ENCODE data around the gene HSD11B2. TPM values are rescaled to one million over a fixed set of nuclear protein-coding genes. Genes with fewer than 3 reads are reported as not detected.
A peak's percentile ranks its signal among the peaks of the same experiment; 100 is the strongest.

Gene HSD11B2
- total RNA-seq, 4 donors from 2014 or later: 1.2 to 82.1 (median 9.7) TPM

GRCh38 chr16:67459066-67459860 lies 28.3 kb downstream of the HSD11B2 start:
- Histone ChIP-seq H3K9me3 (no peaks in the 10 kb centered on the region), H3K27me3 (no peaks in the 10 kb centered on the region), H3K4me3 (no peak overlapping the region), H3K36me3 (no peaks in the 10 kb centered on the region), H3K4me1 (peaks cover 38 to 46% of the 10 kb centered on the region in 2 donors), H3K27ac (peak overlapping the region; percentile 77 to 82)
- TF ChIP-seq POLR2A (IDR thresholded peaks at IDR 0.05): no peak
- no peak for TF ChIP-seq CTCF (IDR thresholded peaks at IDR 0.05)
- peak in 1 of 2 donors; percentile 57 for DNase-seq
- intact Hi-C loops (cut with DNase I; ENCODE audit: low total_unique reads): no loop called here

GRCh38 chr16:67459861-67460150 lies 28.9 kb downstream of the HSD11B2 start:
- H3K27me3 ChIP-seq: no peaks in the 10 kb centered on the region
- intact Hi-C loops (cut with DNase I; ENCODE audit: low total_unique reads): loop anchor here (5.0 kb wide), 1 partner anchor 33 kb away; no protein-coding TSS in a partner anchor
- H3K27ac ChIP-seq: peak overlapping the region; percentile 77 to 82
- no peak overlapping the region for H3K4me3 ChIP-seq
- no peaks in the 10 kb centered on the region for H3K36me3 ChIP-seq
- TF ChIP-seq POLR2A (IDR thresholded peaks at IDR 0.05) (no peak), CTCF (IDR thresholded peaks at IDR 0.05) (no peak)
- DNase-seq: peak in 1 of 2 donors; percentile 71
- no peaks in the 10 kb centered on the region for H3K9me3 ChIP-seq
- peaks cover 38 to 46% of the 10 kb centered on the region in 2 donors for H3K4me1 ChIP-seq

- no peaks in the 10 kb centered on the region for H3K36me3 ChIP-seq
- peak in 1 of 2 donors; percentile 60 for DNase-seq
- peaks cover 38 to 46% of the 10 kb centered on the region in 2 donors for H3K4me1 ChIP-seq
- intact Hi-C loops (cut with DNase I; ENCODE audit: low total_unique reads): loop anchor here (5.0 kb wide), 1 partner anchor 33 kb away; no protein-coding TSS in a partner anchor
- no peak for TF ChIP-seq CTCF (IDR thresholded peaks at IDR 0.05)
- TF ChIP-seq POLR2A (IDR thresholded peaks at IDR 0.05): no peak
- peak overlapping the region; percentile 77 to 82 for H3K27ac ChIP-seq
- no peaks in the 10 kb centered on the region for H3K27me3 ChIP-seq
- H3K9me3 ChIP-seq: no peaks in the 10 kb centered on the region
- H3K4me3 ChIP-seq: no peak overlapping the region
Observed at GRCh38 chr16:67460168-67460567, 29.2 kb downstream of the HSD11B2 start.

- intact Hi-C loops (cut with DNase I; ENCODE audit: low total_unique reads): loop anchor here (5.0 kb wide), 1 partner anchor 34 kb away; no protein-coding TSS in a partner anchor
- peaks cover 43 to 51% of the 10 kb centered on the region in 2 donors for H3K4me1 ChIP-seq
- no peak for TF ChIP-seq CTCF (IDR thresholded peaks at IDR 0.05)
- TF ChIP-seq POLR2A (IDR thresholded peaks at IDR 0.05): no peak
- H3K36me3 ChIP-seq: no peaks in the 10 kb centered on the region
- H3K4me3 ChIP-seq: no peak overlapping the region
- no peak for DNase-seq
- H3K27me3 ChIP-seq: no peaks in the 10 kb centered on the region
- no peaks in the 10 kb centered on the region for H3K9me3 ChIP-seq
- H3K27ac ChIP-seq: peak overlapping the region; percentile 77 to 82
Observed at GRCh38 chr16:67460961-67461360, 30.0 kb downstream of the HSD11B2 start.

- DNase-seq: no peak
- intact Hi-C loops (cut with DNase I; ENCODE audit: low total_unique reads): loop anchor here (5.0 kb wide), 1 partner anchor 34 kb away; no protein-coding TSS in a partner anchor
- peaks cover 38 to 51% of the 10 kb centered on the region in 2 donors for H3K4me1 ChIP-seq
Observed at GRCh38 chr16:67461600-67462278, 30.8 kb downstream of the HSD11B2 start.

More at GRCh38 chr16:67461600-67462278, 30.8 kb downstream of the HSD11B2 start:
- H3K36me3 ChIP-seq: no peaks in the 10 kb centered on the region
- peak overlapping the region; percentile 77 to 82 for H3K27ac ChIP-seq
- H3K4me3 ChIP-seq: no peak overlapping the region
- H3K27me3 ChIP-seq: no peaks in the 10 kb centered on the region
- TF ChIP-seq CTCF (IDR thresholded peaks at IDR 0.05) (no peak), POLR2A (IDR thresholded peaks at IDR 0.05) (no peak)
- no peaks in the 10 kb centered on the region for H3K9me3 ChIP-seq
